Activated T-cell treated with anti-CD3 and anti-CD28 coated beads for 4 hours (primary cell): ENCODE data around the gene KRT8.
A peak's percentile ranks its signal among the peaks of the same experiment; 100 is the strongest.
"Not testable (repeated sequence)": the region's sequence is repeated elsewhere in the genome, so short reads cannot be mapped to it uniquely, and the experiment has no call there.

Experiments
- DNase-seq: peaks from one replicate; pipeline ENCODE4 v3.0.0-alpha.2; 2020

The KRT8 gene

DNA sequence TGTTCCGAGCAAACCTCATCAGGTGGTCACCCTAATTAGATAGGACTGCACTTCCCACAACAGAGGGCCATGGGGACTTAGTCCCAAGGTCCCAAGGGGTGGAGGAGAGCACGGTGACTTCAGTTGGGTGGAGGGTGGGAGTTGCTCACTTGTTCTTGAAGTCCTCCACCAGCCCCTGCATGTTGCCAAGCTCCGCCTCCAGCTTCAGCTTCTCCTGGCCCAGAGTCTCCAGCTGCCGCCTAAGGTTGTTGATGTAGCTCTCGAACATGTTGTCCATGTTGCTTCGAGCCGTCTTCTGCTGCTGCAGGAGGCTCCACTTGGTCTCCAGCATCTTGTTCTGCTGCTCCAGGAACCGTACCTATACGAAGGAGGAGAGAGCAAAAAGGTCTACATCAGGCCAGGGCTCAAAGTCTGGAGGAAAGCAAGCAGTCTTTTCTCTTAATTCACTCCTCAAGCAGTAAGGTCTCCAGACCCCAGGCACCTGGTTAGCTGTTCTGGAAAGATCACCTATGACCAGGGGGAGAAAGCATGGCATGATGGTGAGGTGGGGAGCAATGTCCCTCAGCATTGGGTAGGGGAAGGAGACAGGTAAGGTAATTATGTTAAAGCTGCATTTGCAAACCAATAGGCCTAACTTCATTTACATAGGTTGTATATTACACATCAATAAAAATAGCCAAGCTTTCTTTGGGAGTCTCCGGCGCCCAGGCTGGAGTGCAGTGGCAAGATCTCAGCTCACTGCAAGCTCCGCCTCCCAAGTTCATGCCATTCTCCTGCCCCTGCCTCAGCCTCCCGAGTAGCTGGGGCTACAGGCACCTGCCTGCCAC is 2.9 kb downstream of the KRT8 start:
- DNase-seq = no peak

DNA sequence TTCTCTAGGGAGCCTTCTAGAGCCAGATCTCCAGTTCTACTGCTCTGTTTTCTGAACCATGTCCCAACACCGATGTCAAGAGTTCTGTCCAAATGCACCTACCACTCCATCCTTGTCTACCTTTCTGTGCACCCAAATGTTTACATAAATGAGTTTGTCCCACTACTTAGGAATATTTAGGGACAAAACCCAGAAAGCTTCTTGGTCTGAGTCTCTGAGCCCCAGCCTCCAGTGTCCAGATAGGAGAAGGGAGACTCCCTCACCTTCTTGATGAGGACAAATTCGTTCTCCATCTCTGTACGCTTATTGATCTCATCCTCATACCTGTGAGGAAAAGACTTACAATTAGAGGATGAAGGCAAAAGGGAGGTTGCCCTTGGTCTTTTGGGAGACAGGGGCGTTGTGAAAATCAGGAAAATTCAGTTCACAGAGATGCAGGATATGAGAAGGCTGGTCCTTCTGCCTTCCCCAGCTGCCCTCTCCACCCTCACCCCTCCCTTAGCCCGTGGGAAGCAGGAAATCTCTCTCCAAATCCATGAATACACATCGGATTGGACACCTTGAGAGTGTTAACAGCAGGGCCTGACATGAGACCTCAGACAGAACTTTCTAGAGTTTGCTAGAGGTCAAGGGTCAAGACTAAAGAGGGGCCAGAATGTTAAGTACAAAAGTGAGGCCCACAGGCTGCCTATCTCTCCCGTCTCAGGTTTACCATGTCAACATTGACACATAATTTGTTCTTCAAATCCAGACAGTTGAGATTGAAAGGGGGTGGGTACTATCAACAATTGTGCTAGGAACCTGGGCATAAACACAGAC is 3.8 kb downstream of the KRT8 start:
- no peak for DNase-seq

GRCh38 chr12:52900166-52900895 is 4.5 kb downstream of the KRT8 start:
- DNase-seq = no peak

DNA sequence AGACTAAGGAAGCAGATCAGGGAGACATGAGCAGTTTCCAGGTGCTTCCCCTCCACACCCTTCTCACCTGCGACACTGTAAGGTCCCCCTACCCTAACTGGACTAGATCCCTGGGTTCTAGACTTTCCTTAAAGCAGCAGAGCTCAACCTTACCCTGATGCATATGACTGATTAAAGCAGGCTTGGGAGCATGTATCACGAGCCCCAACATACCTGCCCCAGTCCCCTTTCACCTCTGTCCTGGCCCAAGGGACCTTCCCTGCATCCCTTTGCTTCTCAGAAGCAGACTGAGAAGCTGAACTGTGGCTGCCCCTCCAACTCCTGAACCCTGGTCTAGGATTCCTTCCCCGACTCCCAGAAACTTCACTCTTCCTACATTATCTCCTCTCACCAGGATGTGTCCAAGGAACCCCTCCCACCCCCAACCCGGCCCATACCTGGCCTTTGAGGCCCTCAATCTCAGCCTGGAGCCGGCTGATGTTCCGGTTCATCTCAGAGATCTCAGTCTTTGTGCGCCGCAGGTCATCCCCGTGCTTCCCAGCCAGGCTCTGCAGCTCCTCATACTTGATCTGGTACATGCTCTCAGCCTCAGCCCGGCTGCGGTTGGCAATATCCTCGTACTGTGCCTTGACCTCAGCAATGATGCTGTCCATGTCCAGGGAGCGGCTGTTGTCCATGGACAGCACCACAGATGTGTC is 5.4 kb downstream of the KRT8 start:
- no peak for DNase-seq

GRCh38 chr12:52896190-52897100 is 8.4 kb downstream of the KRT8 start:
- DNase-seq = no peak

GRCh38 chr12:52895726-52896189 is 9.1 kb downstream of the KRT8 start:
- no peak for DNase-seq

DNA sequence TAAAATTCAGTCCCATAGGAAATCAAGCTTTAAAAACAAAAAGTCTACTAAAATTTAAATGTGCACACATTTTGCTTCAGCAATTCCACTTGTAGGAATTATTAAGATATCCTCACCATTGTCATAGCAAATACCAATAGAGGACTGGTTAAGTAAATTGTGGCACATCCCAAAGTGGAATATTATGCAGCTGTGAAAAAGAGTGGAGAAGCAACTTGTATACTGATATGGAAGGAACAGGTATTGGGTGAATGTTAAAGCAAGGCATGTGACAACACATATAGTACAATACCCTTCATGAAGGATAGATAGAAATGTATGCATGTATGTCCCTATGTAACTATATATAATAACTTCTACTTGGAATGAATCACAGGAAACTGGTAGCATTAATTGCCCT is 11.9 kb downstream of the KRT8 start:
- no peak for DNase-seq

DNA sequence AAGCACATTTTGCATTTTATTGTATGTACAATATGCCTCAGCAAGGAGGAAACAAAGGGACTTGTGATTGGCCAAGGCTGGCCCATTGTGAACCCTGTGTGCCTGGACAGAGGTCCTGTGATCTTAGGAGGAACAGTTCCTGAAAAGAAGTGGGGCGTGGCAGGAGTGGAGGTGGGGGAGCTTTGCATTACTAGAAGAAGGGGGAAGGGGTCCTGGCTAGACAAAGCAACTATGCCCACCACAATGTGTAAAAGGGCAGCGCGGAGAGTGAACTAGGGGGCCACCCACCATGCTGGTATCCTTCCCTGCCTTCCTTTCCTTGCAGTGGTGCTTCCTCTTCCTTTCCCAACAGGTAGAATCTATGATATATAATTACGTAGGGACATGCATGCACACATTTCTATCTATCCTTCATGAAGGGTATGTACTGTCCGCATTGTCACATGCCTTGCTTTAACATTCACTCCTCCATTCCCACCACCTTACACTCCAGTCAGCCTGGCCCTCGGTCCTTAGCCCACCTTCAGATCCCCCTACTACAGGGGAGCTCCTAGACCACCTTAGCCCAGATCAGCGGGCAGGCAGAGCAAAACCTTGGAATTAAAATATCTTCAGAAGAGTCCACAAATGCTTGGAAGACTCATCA is 12.5 kb downstream of the KRT8 start:
- DNase-seq = no peak

DNA sequence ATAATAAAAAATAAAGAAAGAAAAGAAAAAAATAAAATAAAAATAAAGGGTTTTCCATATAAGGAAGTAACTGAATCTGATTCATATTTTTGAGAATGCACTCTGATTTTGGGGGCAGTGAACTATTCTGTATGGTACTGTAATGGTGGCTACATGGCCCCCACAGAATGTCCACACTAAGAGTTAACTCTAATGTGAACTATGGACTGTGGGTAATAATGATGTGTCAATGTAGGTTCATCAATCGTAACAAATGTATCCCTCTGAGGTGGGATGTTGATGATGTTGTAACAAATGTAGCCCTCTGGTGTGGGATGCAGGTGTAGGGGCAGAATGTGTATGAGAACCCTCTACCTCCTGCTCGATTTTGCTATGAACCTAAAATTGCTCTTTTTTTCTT is 13.8 kb downstream of the KRT8 start:
- no peak for DNase-seq

GRCh38 chr12:52890417-52890816 is 14.5 kb downstream of the KRT8 start:
- no peak for DNase-seq

- DNase-seq = peak; percentile 78
Observed at GRCh38 chr12:52884526-52885293, 20.2 kb downstream of the KRT8 start.

- not testable (repeated sequence) for DNase-seq
Observed at GRCh38 chr12:52880499-52880898, 24.4 kb downstream of the KRT8 start.

DNA sequence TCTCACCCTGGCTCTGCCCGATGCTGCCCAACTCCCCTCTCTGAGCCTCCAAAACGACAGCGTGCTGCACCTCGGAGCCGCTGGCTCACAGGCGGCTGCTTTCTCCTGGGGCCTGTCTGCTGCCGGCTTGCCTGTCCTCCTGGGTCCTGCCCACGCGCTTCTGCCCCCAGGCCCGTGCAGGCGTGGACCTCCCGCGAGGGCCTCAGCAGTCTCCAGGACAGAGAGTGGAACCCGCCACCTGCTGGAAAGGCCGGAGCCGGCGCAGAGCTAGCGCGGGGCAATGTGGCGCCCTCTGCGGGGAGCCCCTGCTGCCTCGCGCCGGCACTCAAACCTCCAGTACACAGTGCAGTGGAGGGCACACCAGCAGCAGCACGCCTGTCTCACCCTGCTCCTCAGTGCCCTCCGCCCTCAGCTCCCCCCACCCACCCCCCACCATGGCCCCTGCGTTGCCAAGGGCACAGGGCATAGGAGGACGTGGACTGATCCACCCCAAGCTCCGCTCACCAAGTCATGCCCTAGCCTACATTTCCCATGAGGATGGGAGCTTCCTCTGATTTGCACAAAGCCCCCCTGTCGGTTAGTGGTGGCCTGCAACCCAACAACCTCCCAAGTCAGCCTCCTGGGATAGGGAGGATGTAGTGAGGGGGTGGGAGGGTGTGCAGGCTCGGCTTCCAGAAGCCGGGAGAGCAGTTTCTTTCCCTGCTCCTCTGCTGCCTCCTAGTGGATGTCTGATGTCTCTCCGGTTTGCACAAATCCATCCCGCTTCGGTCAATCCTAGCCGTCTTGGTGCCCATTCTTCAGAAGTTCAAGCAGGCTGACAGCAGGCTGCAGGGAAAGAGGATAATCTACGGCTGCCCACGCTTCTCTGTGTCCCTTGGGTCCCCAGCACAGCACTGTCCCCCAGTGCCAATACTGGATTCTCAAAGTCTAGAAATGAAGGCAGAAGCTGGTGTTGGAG is 25.2 kb downstream of the KRT8 start:
- DNase-seq = peak; percentile 48

GRCh38 chr12:52878507-52879393 is 26.1 kb downstream of the KRT8 start:
- DNase-seq = no peak

- no peak for DNase-seq
Observed at GRCh38 chr12:52877242-52877641, 27.6 kb downstream of the KRT8 start.

DNA sequence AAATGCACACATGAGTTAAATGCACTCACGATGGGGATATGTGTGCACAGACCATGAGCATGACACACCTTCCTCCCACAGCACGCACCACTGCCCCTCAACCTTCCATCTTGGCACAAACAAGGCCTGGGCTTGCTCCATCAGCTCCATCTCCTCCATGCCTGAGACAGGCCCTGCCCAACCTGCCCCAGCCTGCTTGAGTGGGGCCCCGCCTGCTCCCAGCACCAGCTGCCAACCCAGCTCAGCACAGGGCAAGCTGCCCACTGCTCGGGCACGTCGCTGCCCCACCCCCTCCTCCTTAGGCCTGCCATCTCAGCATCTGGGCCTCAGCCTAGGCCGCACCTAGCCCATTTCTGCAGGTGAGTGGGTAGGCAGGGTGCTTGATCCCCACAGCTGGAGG is 28.5 kb downstream of the KRT8 start:
- DNase-seq = no peak

DNA sequence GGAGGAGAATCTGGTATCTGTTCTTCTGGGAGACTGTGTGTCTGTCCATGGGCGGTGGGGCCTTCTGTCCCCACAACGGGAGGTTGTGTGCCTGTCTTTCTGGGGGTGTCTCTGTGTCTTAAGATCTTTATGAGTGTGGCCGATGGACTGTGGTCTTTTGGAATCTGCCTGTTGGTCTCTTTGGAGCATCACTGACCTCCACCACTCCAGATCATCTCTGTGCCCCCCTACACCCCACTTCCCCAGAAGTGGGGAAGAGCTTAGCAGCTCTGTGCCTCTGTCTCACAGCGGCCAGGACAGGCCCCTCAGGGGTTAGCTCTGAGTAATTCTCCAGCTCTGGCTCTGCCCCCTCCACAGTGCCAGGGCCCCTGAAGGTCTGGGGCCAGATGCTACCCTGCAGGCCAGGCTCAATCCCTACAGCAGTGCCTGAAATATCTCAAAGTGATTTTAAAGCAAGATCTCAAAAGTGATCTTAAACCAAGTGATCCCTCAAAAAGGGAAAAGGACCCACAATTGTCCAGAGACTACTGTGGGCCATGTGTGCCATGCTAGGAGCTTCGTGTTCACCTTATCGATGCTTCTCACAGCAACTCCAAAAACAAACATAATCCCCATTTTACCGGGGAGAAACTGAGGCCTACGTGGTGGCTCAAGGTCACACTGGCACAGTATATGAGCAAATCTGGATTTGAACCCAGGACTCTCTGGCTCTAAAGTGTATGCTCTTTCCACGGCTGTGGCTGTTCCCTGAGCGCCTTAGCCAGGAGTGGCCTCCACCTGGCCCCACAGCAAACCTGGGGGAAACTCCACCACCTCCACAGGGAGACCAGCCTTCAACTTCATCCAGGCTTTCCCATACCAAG is 30.1 kb downstream of the KRT8 start:
- DNase-seq = no peak
